Measurements from ENCODE around the gene GASK1A.
A peak's percentile ranks its signal among the peaks of the same experiment; 100 is the strongest.

The GASK1A gene

DNA sequence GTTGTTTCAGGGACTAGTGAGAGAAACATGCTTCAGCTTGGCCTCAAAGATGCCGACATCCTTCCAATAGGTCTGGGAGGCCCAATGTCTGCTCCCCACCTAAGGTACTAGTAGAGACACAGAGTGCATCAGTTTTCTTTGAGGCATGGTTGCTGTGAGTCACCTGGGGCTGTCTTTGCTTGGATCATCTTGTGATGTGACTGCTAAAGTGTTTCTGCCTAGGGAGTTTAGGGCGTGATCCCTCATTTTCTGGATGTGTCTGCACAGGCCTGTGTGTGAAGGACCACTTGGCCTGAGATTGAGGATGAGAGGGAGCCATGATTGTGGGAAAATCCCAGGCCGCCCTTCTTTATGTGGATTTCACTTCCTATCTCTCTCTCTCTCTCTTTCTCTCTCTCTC, 4.8 kb downstream of the GASK1A start:
- no peak for DNase-seq

DNA sequence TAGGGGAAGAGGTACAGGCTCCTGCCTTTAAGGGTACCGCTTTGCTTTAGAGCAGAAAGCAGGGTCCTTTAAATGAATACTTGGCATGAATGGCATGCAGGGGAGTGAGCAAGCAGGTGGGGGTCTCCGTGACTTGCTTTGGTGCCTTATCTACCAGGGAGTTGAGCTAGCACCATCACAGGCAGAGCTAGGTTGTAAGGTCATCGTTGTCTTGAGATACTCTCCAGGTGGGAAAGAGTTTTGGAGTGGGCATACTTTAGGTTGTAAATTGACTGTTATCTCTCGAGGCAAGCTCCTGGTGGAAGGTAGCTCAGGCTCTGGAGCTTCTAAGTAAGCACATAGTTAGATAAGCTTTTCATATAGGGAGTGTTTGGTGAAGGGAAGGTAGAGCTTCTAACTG, 5.6 kb downstream of the GASK1A start:
- no peak for DNase-seq

GRCh38 chr3:42988097-42988496, 9.0 kb downstream of the GASK1A start:
- DNase-seq: no peak

GRCh38 chr3:42988566-42988965, 9.5 kb downstream of the GASK1A start:
- no peak for DNase-seq

DNA sequence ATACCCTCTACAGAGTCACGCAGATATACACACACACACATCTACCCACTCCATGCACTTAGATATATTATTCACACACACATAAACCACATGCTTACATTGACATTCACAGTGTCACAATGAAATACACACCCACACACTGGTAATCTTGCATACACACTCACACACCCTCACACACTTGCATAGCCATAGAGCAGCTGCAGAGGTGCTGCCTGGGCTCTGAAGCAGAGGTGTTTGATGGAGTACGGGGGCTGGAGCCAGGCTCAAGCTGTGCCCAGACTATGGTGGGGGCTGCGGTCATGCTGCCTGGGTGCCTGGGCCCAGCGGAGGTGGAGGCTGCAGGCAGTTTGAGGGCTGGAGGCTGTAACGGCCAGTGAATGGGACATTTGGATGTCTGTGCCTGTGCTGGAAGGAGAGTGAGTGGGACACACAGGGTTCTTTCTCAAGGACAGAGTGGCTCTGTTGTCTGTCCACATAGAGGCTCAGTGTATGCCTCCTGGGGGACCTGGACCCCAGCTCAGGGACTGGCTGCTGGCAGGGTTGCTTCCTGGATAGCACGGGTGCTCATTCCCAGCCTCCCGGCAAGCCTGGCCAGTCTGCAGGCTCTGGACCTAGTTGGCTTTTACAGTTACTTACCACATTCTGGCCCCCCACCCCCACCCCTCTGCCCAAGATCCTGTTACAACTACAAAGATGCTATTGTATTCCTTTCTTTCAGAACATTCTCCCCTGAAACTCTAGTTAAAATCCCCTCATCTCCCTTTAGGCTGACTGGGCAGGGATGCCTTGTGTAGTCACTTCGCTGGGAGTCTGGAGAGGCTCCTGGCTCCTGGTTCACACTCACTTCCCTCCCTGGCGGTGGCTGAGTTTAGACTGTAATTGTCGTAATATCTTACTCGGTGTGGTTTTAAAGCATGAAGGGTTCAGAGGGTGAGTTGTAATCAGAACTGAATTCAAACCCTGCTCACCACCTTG, 12.5 kb downstream of the GASK1A start:
- peak; percentile 59 for DNase-seq

DNA sequence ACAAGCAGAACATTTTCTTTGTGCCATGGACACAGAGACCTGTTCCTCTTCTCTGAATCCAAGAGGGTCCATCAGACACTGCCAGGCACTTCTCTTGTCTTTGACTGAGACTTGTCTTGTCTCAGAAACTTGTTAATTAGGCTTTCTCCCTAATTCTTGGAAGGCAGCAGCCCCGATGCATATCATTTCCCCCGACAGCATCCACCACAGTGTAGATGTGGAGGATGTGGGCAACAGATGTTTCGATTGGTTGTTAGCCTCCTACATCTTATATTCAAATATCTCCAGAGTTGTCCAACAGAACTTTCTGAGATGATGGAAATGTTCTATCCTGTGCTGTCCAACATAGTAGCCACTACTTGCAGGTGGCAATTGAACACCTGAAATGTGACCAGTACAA, 15.5 kb downstream of the GASK1A start:
- no peak for DNase-seq

DNA sequence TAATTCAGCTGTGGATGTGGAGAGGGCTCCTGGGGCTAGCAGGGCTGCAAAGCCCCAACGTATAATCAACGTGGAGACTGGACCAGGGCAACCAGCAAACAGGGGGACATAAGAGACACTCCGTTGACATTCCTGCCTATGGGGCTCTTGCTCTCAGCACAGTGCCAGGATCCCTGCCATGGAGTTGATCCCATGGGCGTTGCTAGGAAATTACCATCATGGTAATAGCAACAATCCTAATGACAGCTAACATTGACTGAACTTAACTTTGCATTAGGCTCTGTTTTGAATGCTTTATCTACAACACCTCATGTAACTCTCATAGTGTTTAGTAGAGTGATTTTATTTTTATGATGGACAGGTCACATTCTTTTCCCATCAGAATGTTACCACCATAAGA, 16.9 kb downstream of the GASK1A start:
- no peak for DNase-seq

DNA sequence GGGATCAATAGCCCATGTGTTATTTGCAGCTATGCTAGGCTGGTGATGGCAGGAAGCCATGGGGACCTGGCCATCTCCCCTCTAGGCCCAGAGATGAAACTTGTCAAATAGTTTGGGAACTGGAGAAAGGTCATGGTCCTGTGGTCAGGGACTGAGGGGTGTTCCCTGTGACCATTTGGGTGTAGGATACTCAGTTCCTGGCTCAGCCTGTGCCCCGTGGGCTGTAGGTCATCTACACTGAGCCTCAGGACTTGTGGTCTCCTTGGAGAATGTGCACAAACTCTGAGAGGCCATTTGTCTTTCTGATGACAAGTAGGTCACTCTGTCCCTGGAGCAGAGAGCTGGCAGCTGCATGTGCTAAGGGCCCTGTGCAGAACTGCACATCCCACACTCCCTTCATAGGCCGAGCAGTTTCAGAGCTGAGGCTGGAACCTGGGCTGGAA, 17.5 kb downstream of the GASK1A start:
- DNase-seq: no peak

DNA sequence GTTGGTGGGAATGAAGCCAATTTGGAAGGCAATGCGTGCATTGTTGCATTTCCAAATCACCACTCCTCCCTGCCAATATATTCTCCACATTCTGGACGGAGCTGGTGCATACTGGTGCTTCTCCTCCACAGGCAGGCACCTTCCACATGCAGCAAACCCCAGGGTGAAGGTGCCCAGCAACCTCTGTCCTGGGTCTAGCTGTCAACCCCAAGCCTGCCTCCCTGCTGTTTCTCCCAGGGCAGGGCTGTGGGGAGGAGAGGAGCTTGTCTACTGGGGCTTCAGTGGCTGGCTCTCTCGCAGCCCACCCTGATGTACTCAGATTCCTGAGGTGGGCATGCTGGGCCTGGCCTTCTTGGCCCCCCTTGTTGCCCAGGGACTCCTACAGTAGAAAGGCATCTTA, 20.1 kb downstream of the GASK1A start:
- no peak for DNase-seq

DNA sequence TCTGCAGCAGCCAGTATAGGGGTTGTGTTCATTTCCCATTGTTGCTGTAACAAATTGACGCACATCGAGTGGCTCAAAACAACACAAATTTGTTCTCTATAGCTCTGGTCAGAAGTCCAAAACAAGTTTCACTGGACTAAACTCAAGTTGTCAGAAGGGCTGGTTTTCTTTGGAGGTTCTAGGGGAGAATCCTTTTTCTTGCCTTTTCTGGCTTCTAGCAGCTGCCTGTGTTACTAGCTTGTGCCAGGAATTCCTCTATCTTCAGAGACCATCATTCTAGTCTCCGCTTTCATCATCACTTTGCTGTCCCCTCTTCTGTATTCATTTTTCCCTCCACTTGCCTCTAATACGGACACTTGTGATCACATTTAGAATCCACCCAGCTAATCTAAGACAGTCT, 20.5 kb downstream of the GASK1A start:
- DNase-seq: no peak

GRCh38 chr3:43000387-43000786, 21.3 kb downstream of the GASK1A start:
- DNase-seq: no peak

- DNase-seq: no peak
Observed at GRCh38 chr3:43001094-43001553, 22.0 kb downstream of the GASK1A start.

DNA sequence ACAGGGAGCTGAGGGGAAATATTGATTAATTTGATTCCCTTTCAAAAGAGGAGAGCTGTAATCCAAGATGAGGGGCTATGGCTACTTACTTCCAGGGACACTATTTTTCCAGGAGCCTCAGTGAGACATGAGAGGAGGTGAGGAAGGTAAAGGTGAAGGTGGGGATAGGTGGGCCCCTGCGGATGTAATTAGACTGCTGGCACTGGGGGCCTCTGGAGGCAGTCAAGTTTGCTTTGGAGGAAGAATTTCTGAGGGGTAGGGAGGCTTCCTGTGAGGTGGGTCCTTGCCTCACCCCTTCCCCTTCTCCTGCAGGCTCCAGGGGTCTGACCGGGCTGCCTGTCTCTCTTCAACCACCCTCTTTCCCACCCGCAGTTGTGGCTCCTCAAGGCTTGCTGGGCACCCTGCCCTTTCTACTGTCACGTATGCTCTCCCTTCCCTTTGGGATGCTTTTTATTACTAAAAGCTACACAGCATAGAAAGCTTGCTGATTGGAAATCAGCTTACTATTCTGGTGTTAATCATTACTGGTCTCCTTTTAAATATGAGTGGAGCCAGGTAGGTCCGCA, 22.5 kb downstream of the GASK1A start:
- no peak for DNase-seq

GRCh38 chr3:43004282-43004681, 25.2 kb downstream of the GASK1A start:
- DNase-seq: no peak

GRCh38 chr3:43005253-43005652, 26.1 kb downstream of the GASK1A start:
- DNase-seq: no peak

GRCh38 chr3:43005981-43006380, 26.9 kb downstream of the GASK1A start:
- no peak for DNase-seq

GRCh38 chr3:43006825-43007224, 27.7 kb downstream of the GASK1A start:
- DNase-seq: no peak

DNA sequence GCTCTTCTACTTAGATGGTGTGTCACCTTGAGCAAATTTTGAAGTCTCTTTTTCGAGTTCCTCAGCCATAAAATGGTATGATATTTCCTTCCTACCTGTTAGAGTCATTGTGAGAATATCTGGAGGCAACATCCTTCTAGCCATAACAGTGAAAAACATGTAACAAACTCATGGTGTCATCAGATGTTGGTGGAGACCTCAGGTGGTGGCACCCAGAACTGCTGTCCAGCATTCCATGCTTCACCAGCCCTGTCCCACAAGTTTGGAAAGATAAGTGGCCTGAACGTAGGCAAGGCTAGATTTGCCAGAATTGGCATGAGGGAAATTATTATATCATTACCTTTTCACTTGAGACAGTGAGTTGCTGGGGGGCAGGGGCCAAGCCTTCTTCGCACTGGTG, 30.4 kb downstream of the GASK1A start:
- no peak for DNase-seq

DNA sequence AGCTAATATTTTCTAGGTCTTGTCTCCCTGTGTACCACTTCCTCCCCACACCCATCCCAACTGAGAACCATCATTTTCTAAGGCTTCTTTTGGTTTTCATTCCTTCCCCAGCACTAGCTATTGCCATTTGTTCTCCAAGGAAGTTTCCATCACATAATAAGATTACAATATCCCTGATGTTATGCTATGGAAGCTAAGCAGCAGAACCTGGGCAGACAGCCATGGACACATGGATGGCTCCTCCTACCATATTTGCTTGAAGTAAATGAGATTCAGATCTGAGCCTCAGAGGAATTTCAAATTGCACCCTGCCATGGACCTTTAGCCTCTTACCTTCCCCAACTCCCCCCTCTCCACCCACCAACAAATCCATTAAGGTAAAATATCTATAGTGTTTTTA, 31.5 kb downstream of the GASK1A start:
- no peak for DNase-seq

- DNase-seq: no peak
Observed at GRCh38 chr3:43011638-43012037, 32.5 kb downstream of the GASK1A start.

DNA sequence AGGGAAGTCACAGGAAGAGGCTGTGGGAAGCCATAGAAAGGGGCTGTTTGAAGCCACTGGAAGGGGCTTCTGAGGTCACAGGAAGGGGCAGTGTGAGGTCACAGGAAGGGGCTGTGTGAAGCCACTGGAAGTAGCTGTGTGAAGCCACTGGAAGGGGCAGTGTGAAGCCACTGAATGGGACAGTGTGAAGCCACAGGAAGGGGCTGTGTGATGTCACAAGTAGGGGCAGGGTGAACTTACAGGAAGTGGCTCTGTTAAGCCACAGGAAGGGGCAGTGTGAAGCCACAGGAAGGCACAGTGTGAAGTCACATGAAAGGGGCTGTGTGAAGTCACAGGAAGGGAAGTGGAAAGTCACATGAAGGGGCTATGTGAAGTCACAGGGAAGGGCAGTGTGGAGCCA, 33.1 kb downstream of the GASK1A start:
- no peak for DNase-seq

- DNase-seq: no peak
Observed at GRCh38 chr3:43013256-43013655, 34.1 kb downstream of the GASK1A start.

DNA sequence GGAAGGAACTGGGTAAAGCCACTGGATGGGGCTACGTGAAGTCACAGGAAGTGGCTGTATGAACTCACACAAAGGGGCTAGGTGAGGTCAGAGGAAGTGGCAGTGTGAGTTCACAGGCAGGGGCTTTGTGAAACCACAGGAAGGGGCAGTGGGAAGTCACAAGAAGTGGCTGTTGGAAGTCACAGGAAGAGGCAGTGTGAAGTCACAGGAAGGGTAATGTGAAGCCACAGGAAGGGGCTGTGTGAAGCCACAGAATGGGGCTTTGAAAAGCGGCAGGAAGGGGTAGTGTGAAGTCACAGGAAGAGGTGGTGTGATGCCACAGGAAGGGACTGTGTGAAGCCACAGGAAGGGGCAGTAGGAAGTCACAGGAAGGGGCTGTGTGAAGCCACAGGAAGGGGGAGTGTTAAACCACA, 34.6 kb downstream of the GASK1A start:
- no peak for DNase-seq

- DNase-seq: no peak
Observed at GRCh38 chr3:43014241-43014640, 35.1 kb downstream of the GASK1A start.
